ENCODE results near the gene DAZAP2. TPM values are rescaled to one million over a fixed set of nuclear protein-coding genes. Genes with fewer than 3 reads are reported as not detected.
A peak's percentile ranks its signal among the peaks of the same experiment; 100 is the strongest.

The DAZAP2 gene
- total RNA-seq, 1 donor from 2014 or later: 212 TPM

DNA sequence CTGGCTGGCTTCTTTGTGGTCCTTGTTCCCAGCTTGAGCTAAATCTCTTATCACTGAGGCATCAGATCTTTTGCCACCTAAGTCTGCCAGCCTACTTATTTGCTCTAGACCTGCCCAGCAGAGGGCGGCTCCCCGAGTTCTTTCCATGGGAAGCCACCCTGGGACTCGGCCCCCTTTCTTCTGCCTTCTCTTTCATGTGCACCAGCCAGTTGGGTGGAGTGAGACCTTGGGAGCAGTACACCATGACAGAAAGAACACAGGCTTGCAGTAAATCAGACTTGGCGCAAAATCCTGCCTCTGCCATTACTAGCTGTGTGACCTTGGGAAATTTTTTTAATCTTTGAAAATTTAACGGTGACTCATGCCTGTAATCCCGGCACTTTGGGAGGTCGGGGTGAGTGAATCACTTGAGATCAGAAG is 24.1 kb downstream of the DAZAP2 start:
- TF ChIP-seq, protein P1, sequence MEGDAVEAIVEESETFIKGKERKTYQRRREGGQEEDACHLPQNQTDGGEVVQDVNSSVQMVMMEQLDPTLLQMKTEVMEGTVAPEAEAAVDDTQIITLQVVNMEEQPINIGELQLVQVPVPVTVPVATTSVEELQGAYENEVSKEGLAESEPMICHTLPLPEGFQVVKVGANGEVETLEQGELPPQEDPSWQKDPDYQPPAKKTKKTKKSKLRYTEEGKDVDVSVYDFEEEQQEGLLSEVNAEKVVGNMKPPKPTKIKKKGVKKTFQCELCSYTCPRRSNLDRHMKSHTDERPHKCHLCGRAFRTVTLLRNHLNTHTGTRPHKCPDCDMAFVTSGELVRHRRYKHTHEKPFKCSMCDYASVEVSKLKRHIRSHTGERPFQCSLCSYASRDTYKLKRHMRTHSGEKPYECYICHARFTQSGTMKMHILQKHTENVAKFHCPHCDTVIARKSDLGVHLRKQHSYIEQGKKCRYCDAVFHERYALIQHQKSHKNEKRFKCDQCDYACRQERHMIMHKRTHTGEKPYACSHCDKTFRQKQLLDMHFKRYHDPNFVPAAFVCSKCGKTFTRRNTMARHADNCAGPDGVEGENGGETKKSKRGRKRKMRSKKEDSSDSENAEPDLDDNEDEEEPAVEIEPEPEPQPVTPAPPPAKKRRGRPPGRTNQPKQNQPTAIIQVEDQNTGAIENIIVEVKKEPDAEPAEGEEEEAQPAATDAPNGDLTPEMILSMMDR (IDR thresholded peaks at IDR 0.05): peak in 1 of 3 experiments; percentile 8
- no peak overlapping the region for H3K4me3 ChIP-seq
- H3K36me3 ChIP-seq: no peaks in the 10 kb centered on the region
- no peak overlapping the region for H3K27ac ChIP-seq
- H3K4me1 ChIP-seq: no peaks in the 10 kb centered on the region
- DNase-seq (ENCODE audit: low spot score in 2 of 2): no peak
- H3K9me3 ChIP-seq: no peaks in the 10 kb centered on the region
- intact Hi-C loops (cut with DNase I): no loop called here
- no peaks in the 10 kb centered on the region for H3K27me3 ChIP-seq

DNA sequence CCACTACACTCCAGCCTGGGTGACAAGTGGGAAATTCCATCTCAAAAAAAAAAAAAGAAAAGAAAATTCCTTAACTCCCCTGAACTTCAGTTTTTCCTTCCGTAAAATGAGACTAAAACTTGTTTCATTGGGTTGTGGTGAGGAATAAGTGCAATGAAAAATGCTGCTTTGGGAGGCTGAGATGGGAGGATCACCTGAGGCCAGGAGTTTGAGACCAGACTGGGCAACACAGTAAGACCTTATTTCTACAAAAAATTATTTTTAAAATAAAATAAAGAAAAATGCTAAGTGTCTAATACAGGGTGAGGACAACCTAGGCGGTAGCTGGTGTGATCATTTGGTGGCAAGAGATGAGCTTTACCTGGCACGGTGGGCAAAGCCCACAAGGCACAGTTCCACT is 24.7 kb downstream of the DAZAP2 start:
- TF ChIP-seq, protein P1 (IDR thresholded peaks at IDR 0.05): no peak
- Histone ChIP-seq H3K9me3 (no peaks in the 10 kb centered on the region), H3K27ac (no peak overlapping the region), H3K36me3 (no peaks in the 10 kb centered on the region), H3K4me3 (no peak overlapping the region), H3K27me3 (no peaks in the 10 kb centered on the region), H3K4me1 (no peaks in the 10 kb centered on the region)
- intact Hi-C loops (cut with DNase I): no loop called here
- no peak for DNase-seq (ENCODE audit: low spot score in 2 of 2)

DNA sequence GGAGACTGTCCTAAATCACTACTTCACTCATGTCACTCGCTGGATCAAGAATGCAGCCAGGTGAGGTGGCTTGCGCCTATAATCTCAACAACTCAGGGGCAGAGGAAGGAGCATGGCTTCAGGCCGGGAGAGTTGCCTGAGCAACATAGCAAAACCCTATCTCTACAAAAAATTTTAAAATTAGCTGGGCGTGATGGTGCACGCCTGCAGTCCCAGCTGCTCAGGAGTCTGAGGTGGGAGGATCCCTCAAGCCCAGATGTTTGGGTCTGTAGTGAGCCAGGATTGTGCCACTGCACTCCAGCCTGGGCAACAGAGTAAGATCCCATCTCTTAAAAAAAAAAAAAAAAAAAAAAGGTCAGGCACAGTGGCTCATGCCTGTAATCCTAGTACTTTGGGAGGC is 25.7 kb downstream of the DAZAP2 start:
- no peaks in the 10 kb centered on the region for H3K36me3 ChIP-seq
- H3K27ac ChIP-seq: no peak overlapping the region
- H3K9me3 ChIP-seq: no peaks in the 10 kb centered on the region
- no peaks in the 10 kb centered on the region for H3K27me3 ChIP-seq
- no peak for DNase-seq (ENCODE audit: low spot score in 2 of 2)
- H3K4me3 ChIP-seq: no peak overlapping the region
- H3K4me1 ChIP-seq: no peaks in the 10 kb centered on the region
- intact Hi-C loops (cut with DNase I): no loop called here
- TF ChIP-seq, protein P1 (IDR thresholded peaks at IDR 0.05): no peak

DNA sequence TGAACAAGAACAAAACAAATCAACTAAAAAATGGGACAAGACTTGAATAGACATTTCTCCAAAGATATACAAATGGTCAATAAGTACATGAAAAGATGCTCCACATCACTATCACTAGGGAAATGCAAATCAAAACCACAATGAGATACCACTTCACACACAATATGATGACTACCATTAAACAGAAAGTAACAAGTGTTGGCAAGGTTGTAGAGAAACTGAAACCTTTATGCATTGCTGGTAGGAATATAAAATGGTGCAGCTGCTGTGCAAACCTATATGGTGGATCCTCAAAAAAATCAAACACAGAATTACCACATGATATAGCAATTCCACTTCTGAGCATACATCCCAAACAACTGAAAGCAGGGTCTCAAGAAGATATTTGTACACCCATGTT is 26.4 kb downstream of the DAZAP2 start:
- intact Hi-C loops (cut with DNase I): no loop called here
- no peak for DNase-seq (ENCODE audit: low spot score in 2 of 2)
- peaks cover 0 to 1% of the 10 kb centered on the region in 2 donors for H3K4me1 ChIP-seq
- no peaks in the 10 kb centered on the region for H3K36me3 ChIP-seq
- no peaks in the 10 kb centered on the region for H3K9me3 ChIP-seq
- H3K27me3 ChIP-seq: no peaks in the 10 kb centered on the region
- no peak overlapping the region for H3K27ac ChIP-seq
- TF ChIP-seq, protein P1 (IDR thresholded peaks at IDR 0.05): no peak
- no peak overlapping the region for H3K4me3 ChIP-seq

DNA sequence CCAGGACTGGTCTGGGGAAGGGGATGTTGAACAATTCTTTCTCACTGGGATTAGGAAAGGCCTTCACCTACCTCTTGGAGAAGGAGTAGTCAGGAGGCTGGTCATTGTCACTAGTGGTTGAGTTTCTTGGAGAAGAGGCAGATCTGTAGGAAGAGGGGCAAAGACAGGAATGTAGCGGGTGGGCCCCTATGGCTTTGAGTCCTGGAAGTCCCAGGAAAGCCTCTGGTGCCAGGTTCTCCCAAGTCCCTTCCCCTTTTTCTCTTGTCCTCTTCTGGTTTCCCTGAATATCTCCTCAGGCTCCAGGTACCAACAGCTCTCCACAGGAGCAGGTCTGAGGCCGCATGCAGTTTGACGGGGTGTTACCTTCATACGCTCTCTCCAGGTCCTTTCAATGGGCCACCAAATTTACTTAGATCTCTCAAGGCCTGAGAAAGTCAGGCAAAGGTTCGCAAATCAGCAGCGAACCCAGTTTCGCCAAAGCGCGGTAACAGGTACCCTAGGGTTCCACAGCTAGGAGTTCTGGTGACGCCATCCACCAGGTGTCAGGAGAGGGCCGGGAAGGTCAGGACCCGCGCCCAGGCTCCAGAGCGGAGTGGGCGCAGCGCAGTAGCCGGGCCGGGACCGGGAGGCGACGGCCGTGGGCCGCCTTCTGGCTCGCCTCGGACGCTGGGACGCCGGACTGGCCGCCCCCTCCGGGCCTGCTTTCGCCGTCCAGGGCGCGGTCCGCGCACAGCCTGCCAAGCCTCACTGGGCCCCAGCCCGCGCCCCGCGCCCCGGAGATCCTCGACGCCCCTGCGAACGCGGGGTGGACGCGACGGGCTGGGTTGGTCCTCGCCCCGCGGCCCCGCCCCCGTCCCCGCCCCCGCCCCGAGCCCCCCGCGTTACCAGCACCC is 30.8 kb downstream of the DAZAP2 start:
- peak overlapping the region; percentile 97 for H3K4me3 ChIP-seq
- peak overlapping the region in 1 of 2 donors; percentile 38 for H3K27ac ChIP-seq
- DNase-seq (ENCODE audit: low spot score in 2 of 2): no peak
- H3K36me3 ChIP-seq: no peaks in the 10 kb centered on the region
- TF ChIP-seq, protein P1 (IDR thresholded peaks at IDR 0.05): peak in 2 of 3 experiments; percentile 21 to 40
- no peaks in the 10 kb centered on the region for H3K9me3 ChIP-seq
- H3K27me3 ChIP-seq: no peaks in the 10 kb centered on the region
- intact Hi-C loops (cut with DNase I): loop anchor here (2.0 kb wide), 2 partner anchors 51 to 71 kb away; partner anchors contain the start of gene POU6F1
- H3K4me1 ChIP-seq: peaks cover 3% of the 10 kb centered on the region in 2 donors

Data from ascending aorta (tissue), 2 donors.